Adrenal gland (tissue), 5 donors: Measurements from ENCODE around the gene PPM1J.

Source experiments
- CTCF ChIP-seq, 6 experiments: fragments of 450-650 bp in 4 of 6; fragments of 200-600 bp in 2 of 6; sonication (generic) in 1 of 6; IDR thresholded peaks; 1 replicate in 5 of 6; 2 replicates in 1 of 6; pipeline versions ENCODE4 v1.5.1 to v1.8.0; 2016 to 2021; ENCODE audit warnings: antibody characterized with exemption in 6 of 6, mild to moderate bottlenecking in 2 of 6, moderate library complexity in 1 of 6
- POLR2A ChIP-seq, 2 donors: fragments of 450-650 bp; IDR thresholded peaks; one replicate each; pipeline ENCODE4 v1.6.1; 2017; ENCODE audit warnings: antibody characterized with exemption in 2 of 2, mild to moderate bottlenecking in 2 of 2, moderate library complexity in 1 of 2
- donor health status: DM: no; HTN: no; CAD: no.

- TF ChIP-seq CTCF (IDR thresholded peaks at IDR 0.05) (no peak), POLR2A (IDR thresholded peaks at IDR 0.05) (no peak)
Measured at GRCh38 chr1:112685913-112686312, 29.2 kb downstream of the PPM1J start.
